ENCODE measurements around the gene SV2C.

The SV2C gene

GRCh38 chr5:76155536-76155935, 72.4 kb downstream of the SV2C start:
- no peak for DNase-seq
- no peak for TF ChIP-seq EZH2 (IDR thresholded peaks at IDR 0.05; ENCODE audit: borderline replicate concordance, low read depth, low read length, severe bottlenecking)
- no peak for TF ChIP-seq CTCF (IDR thresholded peaks at IDR 0.05; ENCODE audit: borderline replicate concordance, extremely low read depth, low read length, poor library complexity, severe bottlenecking)
- Histone ChIP-seq H3K9ac (ENCODE audit: low read depth, low read length) (no peak overlapping the region), H3K4me2 (ENCODE audit: insufficient read depth, low read length) (no peak overlapping the region), H3K9me3 (ENCODE audit: insufficient read depth, low read length, severe bottlenecking) (no peaks in the 10 kb centered on the region), H3K4me3 (ENCODE audit: low read depth in 1 of 2, low read length in 2 of 2) (no peak overlapping the region), H3K36me3 (ENCODE audit: insufficient read depth, low read length) (no peaks in the 10 kb centered on the region), H3K27me3 (ENCODE audit: insufficient read depth, low read length, poor library complexity) (no peaks in the 10 kb centered on the region), H4K20me1 (ENCODE audit: insufficient read depth, low read length) (no peaks in the 10 kb centered on the region), H3K27ac (ENCODE audit: low read length) (no peak overlapping the region), H3K4me1 (ENCODE audit: insufficient read depth, low read length) (no peaks in the 10 kb centered on the region), H3K79me2 (ENCODE audit: insufficient read depth, low read length) (no peaks in the 10 kb centered on the region), H2AFZ (ENCODE audit: low read depth, low read length) (no peak overlapping the region)
- no peak for ATAC-seq (ENCODE audit: insufficient read depth, low read depth)

- H3K79me2 ChIP-seq (ENCODE audit: insufficient read depth, low read length), result no peaks in the 10 kb centered on the region
- H3K4me3 ChIP-seq (ENCODE audit: low read depth in 1 of 2, low read length in 2 of 2), result no peak overlapping the region
- H3K9me3 ChIP-seq (ENCODE audit: insufficient read depth, low read length, severe bottlenecking), result no peaks in the 10 kb centered on the region
- H4K20me1 ChIP-seq (ENCODE audit: insufficient read depth, low read length), result no peaks in the 10 kb centered on the region
- no peak for DNase-seq
- no peaks in the 10 kb centered on the region for H3K36me3 ChIP-seq (ENCODE audit: insufficient read depth, low read length)
- no peaks in the 10 kb centered on the region for H3K27me3 ChIP-seq (ENCODE audit: insufficient read depth, low read length, poor library complexity)
- no peak overlapping the region for H3K9ac ChIP-seq (ENCODE audit: low read depth, low read length)
- no peak for ATAC-seq (ENCODE audit: insufficient read depth, low read depth)
- TF ChIP-seq EZH2 (IDR thresholded peaks at IDR 0.05; ENCODE audit: borderline replicate concordance, low read depth, low read length, severe bottlenecking) (no peak), CTCF (IDR thresholded peaks at IDR 0.05; ENCODE audit: borderline replicate concordance, extremely low read depth, low read length, poor library complexity, severe bottlenecking) (no peak)
- no peak overlapping the region for H2AFZ ChIP-seq (ENCODE audit: low read depth, low read length)
- H3K27ac ChIP-seq (ENCODE audit: low read length), result no peak overlapping the region
- no peak overlapping the region for H3K4me2 ChIP-seq (ENCODE audit: insufficient read depth, low read length)
- H3K4me1 ChIP-seq (ENCODE audit: insufficient read depth, low read length), result no peaks in the 10 kb centered on the region
Observed at GRCh38 chr5:76162335-76162734, 79.2 kb downstream of the SV2C start.

- H2AFZ ChIP-seq (ENCODE audit: low read depth, low read length), result no peak overlapping the region
- no peaks in the 10 kb centered on the region for H3K4me1 ChIP-seq (ENCODE audit: insufficient read depth, low read length)
- no peaks in the 10 kb centered on the region for H3K9me3 ChIP-seq (ENCODE audit: insufficient read depth, low read length, severe bottlenecking)
- H4K20me1 ChIP-seq (ENCODE audit: insufficient read depth, low read length), result no peaks in the 10 kb centered on the region
- DNase-seq (no peak), ATAC-seq (ENCODE audit: insufficient read depth, low read depth) (no peak)
- H3K27me3 ChIP-seq (ENCODE audit: insufficient read depth, low read length, poor library complexity), result no peaks in the 10 kb centered on the region
- no peaks in the 10 kb centered on the region for H3K79me2 ChIP-seq (ENCODE audit: insufficient read depth, low read length)
- no peak overlapping the region for H3K27ac ChIP-seq (ENCODE audit: low read length)
- TF ChIP-seq CTCF (IDR thresholded peaks at IDR 0.05; ENCODE audit: borderline replicate concordance, extremely low read depth, low read length, poor library complexity, severe bottlenecking), result no peak
- TF ChIP-seq EZH2 (IDR thresholded peaks at IDR 0.05; ENCODE audit: borderline replicate concordance, low read depth, low read length, severe bottlenecking), result no peak
- no peaks in the 10 kb centered on the region for H3K36me3 ChIP-seq (ENCODE audit: insufficient read depth, low read length)
- no peak overlapping the region for H3K4me2 ChIP-seq (ENCODE audit: insufficient read depth, low read length)
- no peak overlapping the region for H3K9ac ChIP-seq (ENCODE audit: low read depth, low read length)
- H3K4me3 ChIP-seq (ENCODE audit: low read depth in 1 of 2, low read length in 2 of 2), result no peak overlapping the region
Observed at GRCh38 chr5:76163111-76163628, 80.0 kb downstream of the SV2C start.

- Histone ChIP-seq H4K20me1 (ENCODE audit: insufficient read depth, low read length) (no peaks in the 10 kb centered on the region), H3K4me2 (ENCODE audit: insufficient read depth, low read length) (no peak overlapping the region), H3K79me2 (ENCODE audit: insufficient read depth, low read length) (no peaks in the 10 kb centered on the region), H3K36me3 (ENCODE audit: insufficient read depth, low read length) (no peaks in the 10 kb centered on the region), H3K4me3 (ENCODE audit: low read depth in 1 of 2, low read length in 2 of 2) (no peak overlapping the region), H2AFZ (ENCODE audit: low read depth, low read length) (no peak overlapping the region), H3K9me3 (ENCODE audit: insufficient read depth, low read length, severe bottlenecking) (no peaks in the 10 kb centered on the region), H3K9ac (ENCODE audit: low read depth, low read length) (no peak overlapping the region), H3K27me3 (ENCODE audit: insufficient read depth, low read length, poor library complexity) (no peaks in the 10 kb centered on the region), H3K4me1 (ENCODE audit: insufficient read depth, low read length) (no peaks in the 10 kb centered on the region), H3K27ac (ENCODE audit: low read length) (no peak overlapping the region)
- no peak for TF ChIP-seq CTCF (IDR thresholded peaks at IDR 0.05; ENCODE audit: borderline replicate concordance, extremely low read depth, low read length, poor library complexity, severe bottlenecking)
- TF ChIP-seq EZH2 (IDR thresholded peaks at IDR 0.05; ENCODE audit: borderline replicate concordance, low read depth, low read length, severe bottlenecking), result no peak
- DNase-seq (no peak), ATAC-seq (ENCODE audit: insufficient read depth, low read depth) (no peak)
Observed at GRCh38 chr5:76165029-76165428, 81.8 kb downstream of the SV2C start.
